IPS-20b (cell line): ENCODE data around the gene IDH1.
"Not testable (repeated sequence)": the region's sequence is repeated elsewhere in the genome, so short reads cannot be mapped to it uniquely, and the experiment has no call there.

Experiments used
- H3K27ac ChIP-seq: one replicate; pipeline ENCODE4 v1.5.1; 2013; ENCODE audit warnings: low read length
- H3K27me3 ChIP-seq: 2 replicates; pipeline ENCODE4 v1.6.1; 2013; ENCODE audit warnings: mild to moderate bottlenecking, low read length, inconsistent platforms; ENCODE audit not compliant: insufficient read depth
- H3K36me3 ChIP-seq: 2 replicates; pipeline ENCODE4 v1.6.1; 2013; ENCODE audit warnings: low read depth, mild to moderate bottlenecking, inconsistent platforms, low read length, moderate library complexity; ENCODE audit not compliant: insufficient read depth
- H3K4me1 ChIP-seq: 2 replicates; pipeline ENCODE4 v1.6.1; 2013; ENCODE audit warnings: mild to moderate bottlenecking, control low read depth, inconsistent platforms, low read length, moderate library complexity; ENCODE audit not compliant: insufficient read depth
- H3K4me3 ChIP-seq: 2 replicates; pipeline ENCODE4 v1.5.1; 2013; ENCODE audit warnings: mild to moderate bottlenecking, low read length, inconsistent platforms
- H3K9ac ChIP-seq: 2 replicates; pipeline ENCODE4 v1.6.1; 2013; ENCODE audit warnings: low read depth, mild to moderate bottlenecking, inconsistent platforms, low read length, moderate library complexity
- H3K9me3 ChIP-seq: 2 replicates; pipeline ENCODE4 v1.6.1; 2013; ENCODE audit warnings: mild to moderate bottlenecking, low read depth, low read length, inconsistent platforms; ENCODE audit not compliant: insufficient read depth

The IDH1 gene

DNA sequence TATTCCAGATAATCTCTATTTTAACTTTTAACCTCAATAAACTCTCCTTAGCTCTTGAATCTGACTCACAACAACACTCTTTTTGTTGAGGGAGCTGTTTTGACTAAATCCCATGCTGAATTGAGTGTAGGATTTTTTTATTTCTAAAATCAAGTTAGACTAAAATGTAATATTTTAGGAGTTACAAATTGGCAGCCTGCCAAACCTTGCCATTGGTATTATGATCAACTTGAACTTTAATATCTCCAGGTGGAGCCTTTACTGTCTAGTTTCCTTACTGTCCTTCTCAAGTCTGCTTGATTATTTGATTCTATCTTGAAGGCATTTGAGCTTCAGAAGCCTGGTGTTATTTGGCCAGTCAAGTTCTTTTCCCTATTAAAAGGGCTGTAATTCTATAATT is 19.9 kb upstream of the IDH1 start:
- Histone ChIP-seq H3K27me3 (no peaks in the 10 kb centered on the region), H3K4me3 (no peak overlapping the region), H3K27ac (no peak overlapping the region), H3K36me3 (peaks cover 78% of the 10 kb centered on the region), H3K4me1 (no peaks in the 10 kb centered on the region), H3K9ac (no peak overlapping the region), H3K9me3 (no peaks in the 10 kb centered on the region)

DNA sequence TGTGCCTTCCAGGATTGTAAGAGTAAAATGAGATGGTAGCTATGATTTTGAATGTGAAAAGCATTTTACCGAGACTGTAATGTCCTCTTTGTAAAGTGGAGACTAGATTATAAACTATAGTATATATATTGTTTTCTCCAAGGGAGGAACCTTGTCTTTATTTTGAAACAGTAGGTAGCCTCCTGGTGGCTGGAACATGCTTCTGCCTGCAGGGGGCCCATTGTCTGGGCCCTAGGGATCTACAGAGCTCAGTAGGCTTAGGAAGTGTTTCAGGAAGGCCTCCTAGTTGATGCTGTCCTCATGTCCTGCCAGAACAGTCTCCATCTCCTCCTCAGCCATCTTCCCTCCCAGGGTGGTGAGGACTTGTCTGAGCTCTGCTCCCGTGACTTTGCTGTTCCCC is 14.2 kb upstream of the IDH1 start:
- Histone ChIP-seq H3K4me1 (peaks cover 6% of the 10 kb centered on the region; the same call in 1 of the 2 replicates), H3K9me3 (no peaks in the 10 kb centered on the region), H3K27ac (no peak overlapping the region), H3K4me3 (no peak overlapping the region), H3K36me3 (peaks cover 26% of the 10 kb centered on the region), H3K27me3 (no peaks in the 10 kb centered on the region), H3K9ac (no peak overlapping the region)

DNA sequence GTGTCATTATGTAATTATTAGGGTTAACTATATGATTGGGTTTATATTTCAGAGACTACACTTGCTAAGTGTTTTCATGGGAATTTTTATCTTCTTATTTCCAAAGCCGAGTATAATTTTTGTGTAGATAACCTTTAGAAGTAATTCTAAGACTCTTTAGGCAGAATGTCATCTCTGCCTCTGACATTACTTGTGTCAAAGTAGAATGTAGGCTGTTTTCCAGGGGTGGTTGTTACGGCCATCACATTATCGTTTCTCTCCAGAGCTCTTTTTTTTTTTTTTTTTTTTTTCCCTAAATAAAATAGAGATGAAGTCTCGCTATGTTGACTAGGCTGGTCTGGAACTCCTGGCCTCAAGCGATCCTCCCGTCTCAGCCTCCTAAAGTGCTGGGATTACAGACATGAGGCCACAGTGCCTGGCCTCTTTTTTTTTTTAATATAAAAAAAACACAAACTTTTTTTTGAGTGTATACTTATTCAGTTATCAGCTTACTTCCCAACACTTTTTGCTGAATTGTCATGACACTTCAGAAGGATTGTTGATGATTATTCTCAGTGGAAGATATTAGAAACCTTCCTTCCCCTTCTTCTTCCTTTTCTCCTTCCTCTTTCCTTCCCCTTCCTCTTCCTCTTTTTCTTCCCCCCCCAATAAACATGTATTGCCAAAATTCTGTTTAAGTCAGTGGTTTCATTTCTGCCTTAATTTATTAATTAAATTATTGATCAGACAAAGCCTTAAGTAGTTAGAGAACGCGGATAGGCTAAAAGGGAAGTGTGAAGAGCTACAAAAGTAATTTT is 13.5 kb upstream of the IDH1 start:
- Histone ChIP-seq H3K36me3 (peaks cover 18% of the 10 kb centered on the region), H3K9ac (no peak overlapping the region), H3K9me3 (no peaks in the 10 kb centered on the region), H3K27me3 (no peaks in the 10 kb centered on the region), H3K4me3 (peak overlapping the region; percentile 88; the same call in 1 of the 2 replicates), H3K4me1 (peaks cover 6% of the 10 kb centered on the region; the same call in 1 of the 2 replicates), H3K27ac (no peak overlapping the region)

DNA sequence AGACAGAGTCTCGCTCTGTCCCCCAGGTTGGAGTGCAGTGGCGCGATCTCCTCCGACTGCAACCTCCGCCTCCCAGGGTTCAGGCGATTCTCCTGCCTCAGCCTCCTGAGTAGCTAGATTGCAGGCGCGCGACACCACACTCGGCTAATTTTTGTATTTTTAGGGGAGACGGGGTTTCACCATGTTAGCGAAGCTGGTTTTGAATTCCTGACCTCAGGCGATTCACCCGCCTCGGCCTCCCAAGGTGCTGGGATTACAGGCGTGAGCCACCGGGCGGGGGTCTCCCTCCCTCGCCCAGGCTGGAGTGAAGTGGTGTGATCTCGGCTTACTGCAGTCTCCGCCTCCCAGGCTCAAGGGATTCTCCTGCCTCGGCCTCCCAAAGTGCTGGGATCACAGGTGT is 12.7 kb upstream of the IDH1 start:
- H3K36me3 ChIP-seq: peaks cover 10% of the 10 kb centered on the region
- H3K27me3 ChIP-seq, H3K4me1 ChIP-seq, H3K9me3 ChIP-seq, H3K27ac ChIP-seq: not testable (repeated sequence)
- peak overlapping the region; percentile 93; the same call in 1 of the 2 replicates for H3K9ac ChIP-seq
- peak overlapping the region; percentile 88 for H3K4me3 ChIP-seq

DNA sequence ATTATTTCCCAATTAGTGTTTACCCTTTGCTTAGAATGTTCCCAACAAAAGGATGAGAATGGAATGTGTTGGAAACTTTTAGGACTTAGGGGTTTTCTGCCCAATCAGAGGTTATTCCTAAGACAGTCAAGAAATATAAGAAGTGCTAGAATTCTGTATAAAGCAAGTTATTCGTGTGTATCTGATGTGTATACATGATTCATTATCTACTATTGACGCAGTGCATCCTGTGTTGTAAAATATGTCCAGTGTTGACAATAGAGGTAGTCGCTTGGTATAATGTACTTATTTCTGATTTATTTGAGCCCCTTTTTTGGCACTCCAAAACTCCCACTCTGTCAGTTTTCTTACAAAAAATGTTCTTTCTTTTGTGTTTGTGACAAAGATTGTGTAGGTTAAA is 12.1 kb upstream of the IDH1 start:
- Histone ChIP-seq H3K9ac (peak overlapping the region; percentile 93; the same call in 1 of the 2 replicates), H3K9me3 (no peaks in the 10 kb centered on the region), H3K27ac (peak overlapping the region; percentile 59), H3K4me1 (peaks cover 6% of the 10 kb centered on the region; the same call in 1 of the 2 replicates), H3K27me3 (no peaks in the 10 kb centered on the region), H3K36me3 (peaks cover 6% of the 10 kb centered on the region), H3K4me3 (peak overlapping the region; percentile 88)

DNA sequence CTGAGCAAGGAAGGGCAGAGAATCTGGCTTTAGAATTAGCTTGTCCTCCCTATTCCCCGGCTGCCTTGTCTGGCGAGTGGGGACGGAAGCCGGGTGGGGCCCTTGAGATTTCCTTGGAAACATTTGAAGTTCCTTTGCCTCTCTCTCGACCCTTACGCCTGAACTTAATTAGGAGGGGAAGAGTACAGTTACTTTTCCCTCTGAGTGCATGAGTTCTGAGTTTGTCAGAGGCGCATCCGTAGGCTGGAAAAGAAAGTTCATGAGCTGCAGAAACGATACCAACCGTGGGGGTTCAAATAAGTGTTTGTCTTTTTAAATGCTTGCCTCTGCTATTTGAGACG is 11.7 kb upstream of the IDH1 start:
- Histone ChIP-seq H3K4me1 (peaks cover 6% of the 10 kb centered on the region; the same call in 1 of the 2 replicates), H3K9me3 (no peaks in the 10 kb centered on the region), H3K4me3 (peak overlapping the region; percentile 88), H3K27ac (peak overlapping the region; percentile 59), H3K36me3 (peaks cover 3% of the 10 kb centered on the region), H3K27me3 (no peaks in the 10 kb centered on the region), H3K9ac (peak overlapping the region; percentile 93)

DNA sequence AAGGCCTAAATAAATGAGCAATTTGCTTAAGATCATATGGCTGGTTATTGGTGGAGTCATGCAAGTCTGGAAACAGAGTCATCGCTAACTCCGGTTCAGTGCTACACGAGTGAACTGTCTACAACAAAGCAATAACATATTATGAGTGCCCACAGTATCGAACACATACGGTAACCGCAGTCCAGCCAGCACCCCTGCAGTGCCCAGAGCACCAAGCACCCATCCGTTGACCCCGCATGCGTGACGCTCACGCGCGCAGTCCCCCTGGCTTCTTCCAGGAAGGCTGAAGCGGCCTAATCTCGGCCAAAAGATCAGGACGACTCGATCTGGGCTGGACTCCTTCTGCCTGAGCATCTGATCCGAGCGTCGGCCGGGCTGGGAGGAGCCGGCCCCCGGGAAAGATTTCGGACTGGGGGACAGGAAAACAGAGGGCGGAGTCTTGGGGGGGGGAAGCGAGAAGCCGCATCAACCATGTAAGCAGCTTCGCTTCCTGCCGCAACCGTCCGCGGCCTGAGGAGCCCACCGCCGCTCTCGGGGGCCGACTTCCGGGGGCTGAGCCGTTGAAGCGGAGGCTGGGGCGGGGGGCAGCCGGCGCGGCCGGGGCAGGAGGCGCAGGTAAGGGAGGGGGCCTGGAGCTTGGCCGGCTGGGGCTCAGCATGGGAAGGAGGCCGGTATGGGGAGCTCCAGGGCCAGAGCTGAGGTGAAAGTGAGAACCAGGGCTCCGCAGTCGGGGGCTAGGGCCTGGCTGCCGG is 11.1 kb upstream of the IDH1 start, which contains the start of gene PIKFYVE:
PIKFYVE (plus strand) TSS at position 455 of the 752 bp plus-strand sequence. CDS start 5,265 bp downstream, outside the sequence.
- Histone ChIP-seq H3K9ac (peak within 1 kb of the TSS; percentile 93), H3K4me1 (peaks cover 6% of the 10 kb centered on the region; the same call in 1 of the 2 replicates), H3K9me3 (no peaks in the 10 kb centered on the region), H3K4me3 (peak within 1 kb of the TSS; percentile 88), H3K36me3 (no peaks in the 10 kb centered on the region; the same call in 1 of the 2 replicates), H3K27ac (peak within 1 kb of the TSS; percentile 59), H3K27me3 (no peaks in the 10 kb centered on the region)

DNA sequence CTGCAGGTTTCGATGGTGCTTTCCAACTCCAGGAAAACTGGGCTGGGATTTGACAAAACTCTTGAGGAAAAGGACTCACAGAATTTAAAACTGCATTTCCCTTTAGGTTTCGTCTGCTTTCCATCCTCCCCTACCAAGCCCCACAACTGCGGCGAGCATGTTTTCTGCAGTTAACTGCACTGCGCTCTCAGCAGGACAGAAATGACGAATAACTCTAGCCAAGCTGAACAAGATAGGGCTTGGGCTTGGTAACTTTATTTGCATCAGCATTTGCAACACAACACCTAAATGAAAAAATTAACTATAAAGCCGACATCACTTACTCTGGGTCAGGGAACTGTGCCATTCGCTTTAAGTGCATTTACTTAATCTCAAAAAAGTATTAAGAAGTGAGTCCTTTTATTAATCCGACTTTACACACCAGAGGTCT is 10.5 kb upstream of the IDH1 start:
- peaks cover 6% of the 10 kb centered on the region; the same call in 1 of the 2 replicates for H3K4me1 ChIP-seq
- no peaks in the 10 kb centered on the region; the same call in 1 of the 2 replicates for H3K36me3 ChIP-seq
- H3K27me3 ChIP-seq: no peaks in the 10 kb centered on the region
- peak overlapping the region; percentile 1 for H3K27ac ChIP-seq
- H3K9ac ChIP-seq: peak overlapping the region; percentile 54; the same call in 1 of the 2 replicates
- H3K9me3 ChIP-seq: no peaks in the 10 kb centered on the region
- H3K4me3 ChIP-seq: peak overlapping the region; percentile 88

DNA sequence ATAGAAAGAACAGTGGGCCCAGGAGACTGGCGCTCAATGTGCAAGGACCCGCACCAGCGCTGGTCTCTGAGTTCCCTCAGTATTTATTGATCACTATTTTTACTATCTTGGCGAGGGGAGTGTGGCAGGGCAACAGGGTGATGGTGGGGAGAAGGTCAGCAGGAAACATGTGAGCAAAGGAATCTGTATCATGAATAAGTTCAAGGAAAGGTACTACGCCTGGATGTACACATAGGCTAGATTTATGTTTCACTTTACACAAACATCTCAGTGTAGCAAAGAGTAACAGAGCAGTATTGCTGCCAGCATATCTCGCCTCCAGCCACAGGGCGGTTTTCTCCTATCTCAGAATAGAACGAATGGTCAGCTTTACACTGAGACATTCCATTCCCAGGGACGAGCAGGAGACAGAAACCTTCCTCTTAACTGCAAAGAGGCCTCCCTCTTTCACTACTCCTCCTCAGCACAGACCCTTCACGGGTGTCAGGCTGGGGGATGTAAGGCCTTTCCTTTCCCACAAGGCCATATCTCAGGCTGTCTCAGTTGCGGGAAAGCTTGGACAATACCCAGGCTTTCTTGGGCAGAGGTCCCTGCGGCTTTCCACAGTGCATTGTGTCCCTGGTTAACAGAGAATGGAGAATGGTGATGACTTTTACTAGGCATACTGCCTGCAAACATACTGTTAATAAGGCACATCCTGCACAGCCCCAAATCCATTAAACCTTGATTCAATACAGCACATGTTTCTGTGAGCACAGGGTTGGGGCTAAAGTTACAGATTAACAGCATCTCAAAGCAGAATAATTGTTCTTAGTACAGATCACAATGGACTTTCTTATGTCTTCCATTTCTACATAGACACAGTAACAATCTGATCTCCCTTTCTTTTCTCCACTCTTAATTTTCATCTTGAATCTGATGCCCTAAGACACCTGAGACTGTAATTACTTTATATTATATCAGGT is 2.3 kb upstream of the IDH1 start:
- not testable (repeated sequence) for H3K27ac ChIP-seq, H3K9ac ChIP-seq
- peaks cover 19% of the 10 kb centered on the region for H3K36me3 ChIP-seq

DNA sequence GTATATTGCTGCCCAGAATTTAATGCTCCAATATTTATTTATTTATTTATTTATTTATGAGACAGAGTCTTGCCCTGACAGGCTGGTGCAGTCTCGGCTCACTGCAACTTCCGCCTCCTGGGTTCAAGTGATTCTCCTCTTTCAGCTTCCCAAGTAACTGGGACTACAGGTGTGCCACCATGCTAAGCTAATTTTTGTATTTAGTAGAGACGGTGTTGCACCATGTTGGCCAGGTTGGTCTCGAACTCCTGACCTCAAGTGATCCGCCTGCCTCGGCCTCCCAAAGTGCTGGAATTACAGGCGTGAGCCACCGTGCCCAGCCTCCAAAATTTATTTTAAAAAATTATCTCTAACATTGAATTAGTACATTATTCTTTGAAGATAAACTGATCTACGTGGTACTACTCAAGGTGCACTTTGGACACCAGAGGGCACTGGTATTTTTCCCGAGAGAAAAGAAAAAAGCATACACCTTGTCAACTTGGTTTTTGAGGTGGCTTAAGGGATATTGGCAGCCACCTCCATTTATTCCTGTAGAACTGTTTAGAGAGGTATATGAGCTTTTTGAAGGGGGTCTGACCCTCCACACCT is 1.4 kb upstream of the IDH1 start:
- Histone ChIP-seq H3K27ac (no peak overlapping the region), H3K36me3 (peaks cover 28% of the 10 kb centered on the region), H3K4me3 (no peak overlapping the region), H3K9me3 (no peaks in the 10 kb centered on the region), H3K4me1 (peaks cover 8% of the 10 kb centered on the region; the same call in 1 of the 2 replicates), H3K9ac (no peak overlapping the region), H3K27me3 (no peaks in the 10 kb centered on the region)

More for the DNA sequence above, 2.3 kb upstream of the IDH1 start:
- H3K27me3 ChIP-seq, H3K9me3 ChIP-seq, H3K4me1 ChIP-seq, H3K4me3 ChIP-seq: not testable (repeated sequence)
